Measurements from ENCODE around the gene SH3RF3.

DNA sequence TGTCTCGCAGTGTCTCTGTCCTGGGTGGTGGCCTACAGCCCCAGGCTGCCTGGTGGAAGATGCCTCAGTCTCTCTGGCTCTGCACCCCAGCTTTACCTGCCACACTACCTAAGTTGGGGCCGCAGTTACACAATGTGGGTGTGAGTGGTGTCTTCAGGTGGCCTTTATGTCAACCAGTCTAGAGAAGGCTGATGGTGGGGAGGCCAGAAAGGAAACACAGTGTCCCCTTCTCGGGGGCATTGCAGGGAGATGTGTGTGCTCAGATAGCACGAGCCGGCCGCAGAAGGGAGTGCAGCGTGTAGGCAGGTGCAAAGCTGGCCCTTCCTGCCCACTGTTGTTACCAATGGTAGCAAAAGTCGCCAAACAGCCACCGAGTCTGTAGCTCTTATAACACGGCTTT lies 216.1 kb downstream of the SH3RF3 start:
- TF ChIP-seq YY1 (IDR thresholded peaks at IDR 0.05; ENCODE audit: insufficient read depth, insufficient read length) (no peak), ZNF274 (IDR thresholded peaks at IDR 0.05; ENCODE audit: low read depth, low read length) (no peak), SUZ12 (IDR thresholded peaks at IDR 0.05; ENCODE audit: extremely low read depth, insufficient read depth, insufficient read length) (no peak)

All from NT2/D1 (cell line).